ENCODE results near the gene IRX5. TPM values are rescaled to one million over a fixed set of nuclear protein-coding genes. Genes with fewer than 3 reads are reported as not detected.
A peak's percentile ranks its signal among the peaks of the same experiment; 100 is the strongest.

IRX5 gene
- total RNA-seq, 1 donor from 2014 or later, result 2.6 TPM

DNA sequence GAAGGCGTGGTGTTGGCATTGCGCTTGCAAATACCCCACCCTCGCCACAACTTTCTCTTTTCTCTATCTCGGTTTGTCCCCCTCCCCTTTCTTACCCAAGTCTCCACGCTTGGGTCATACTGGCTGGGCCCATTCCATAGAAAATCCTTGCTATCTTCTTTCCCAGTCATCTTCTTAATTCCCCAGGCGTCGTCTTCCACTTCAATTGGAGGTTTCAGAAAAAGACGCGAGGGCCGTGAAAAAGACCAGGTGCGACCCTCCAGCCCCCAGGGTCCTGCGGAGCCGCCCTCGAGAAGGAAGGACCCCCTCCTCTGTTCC is 8.3 kb downstream of the IRX5 start:
- no peaks in the 10 kb centered on the region for H3K9me3 Mint-ChIP-seq (ENCODE audit: unreplicated experiment)
- H3K36me3 Mint-ChIP-seq (ENCODE audit: low read depth, unreplicated experiment), result no peaks in the 10 kb centered on the region
- TF ChIP-seq, protein P1, sequence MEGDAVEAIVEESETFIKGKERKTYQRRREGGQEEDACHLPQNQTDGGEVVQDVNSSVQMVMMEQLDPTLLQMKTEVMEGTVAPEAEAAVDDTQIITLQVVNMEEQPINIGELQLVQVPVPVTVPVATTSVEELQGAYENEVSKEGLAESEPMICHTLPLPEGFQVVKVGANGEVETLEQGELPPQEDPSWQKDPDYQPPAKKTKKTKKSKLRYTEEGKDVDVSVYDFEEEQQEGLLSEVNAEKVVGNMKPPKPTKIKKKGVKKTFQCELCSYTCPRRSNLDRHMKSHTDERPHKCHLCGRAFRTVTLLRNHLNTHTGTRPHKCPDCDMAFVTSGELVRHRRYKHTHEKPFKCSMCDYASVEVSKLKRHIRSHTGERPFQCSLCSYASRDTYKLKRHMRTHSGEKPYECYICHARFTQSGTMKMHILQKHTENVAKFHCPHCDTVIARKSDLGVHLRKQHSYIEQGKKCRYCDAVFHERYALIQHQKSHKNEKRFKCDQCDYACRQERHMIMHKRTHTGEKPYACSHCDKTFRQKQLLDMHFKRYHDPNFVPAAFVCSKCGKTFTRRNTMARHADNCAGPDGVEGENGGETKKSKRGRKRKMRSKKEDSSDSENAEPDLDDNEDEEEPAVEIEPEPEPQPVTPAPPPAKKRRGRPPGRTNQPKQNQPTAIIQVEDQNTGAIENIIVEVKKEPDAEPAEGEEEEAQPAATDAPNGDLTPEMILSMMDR (IDR thresholded peaks at IDR 0.05; ENCODE audit: unreplicated experiment), result no peak
- no peak for DNase-seq (ENCODE audit: low spot score)
- H3K27me3 Mint-ChIP-seq (ENCODE audit: unreplicated experiment), result peaks cover 28% of the 10 kb centered on the region
- peak overlapping the region; percentile 21 for H3K4me3 Mint-ChIP-seq (ENCODE audit: unreplicated experiment)
- no peak overlapping the region for H3K27ac Mint-ChIP-seq (ENCODE audit: unreplicated experiment)
- peaks cover 33% of the 10 kb centered on the region for H3K4me1 Mint-ChIP-seq (ENCODE audit: unreplicated experiment)

DNA sequence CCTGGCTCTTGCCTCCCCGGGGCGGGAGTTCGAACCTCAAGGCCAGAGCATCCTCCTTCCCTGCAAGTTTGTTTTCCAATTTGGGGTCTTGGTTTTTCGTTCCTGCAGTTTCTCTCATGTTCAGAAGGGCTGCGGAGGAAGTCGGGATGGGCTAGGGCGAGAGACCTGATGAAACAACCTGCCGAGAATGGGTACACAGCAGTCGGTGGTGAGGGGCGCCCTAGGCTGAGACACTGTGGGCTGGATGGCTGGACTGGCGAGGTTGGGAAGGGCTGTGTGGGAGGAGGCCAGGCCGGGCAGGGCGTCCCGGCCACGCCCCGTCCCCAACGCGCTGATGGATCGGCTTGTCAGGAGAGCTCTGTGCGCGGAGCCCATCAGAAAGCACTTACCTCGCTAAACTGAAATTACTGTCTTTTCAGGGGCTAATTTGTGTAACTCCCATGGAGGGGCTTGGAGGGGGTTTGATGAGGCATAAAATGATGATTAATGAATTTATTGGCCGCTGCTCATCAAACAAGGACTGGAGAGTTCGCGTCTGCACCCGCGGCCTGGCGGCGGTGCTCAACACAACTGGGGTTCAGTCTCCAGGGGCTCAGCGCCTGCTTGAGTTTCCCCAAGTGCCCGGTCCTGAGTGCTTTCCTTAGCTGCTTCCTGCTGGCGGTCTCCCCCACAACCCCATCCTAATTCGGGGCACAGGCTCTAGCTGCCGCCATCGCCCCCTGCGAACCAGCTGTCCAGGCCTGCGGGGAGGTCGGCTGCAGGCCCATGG is 9.0 kb downstream of the IRX5 start:
- TF ChIP-seq, protein P1 (IDR thresholded peaks at IDR 0.05; ENCODE audit: unreplicated experiment), result no peak
- Mint-ChIP-seq H3K27me3 (ENCODE audit: unreplicated experiment) (peaks cover 24% of the 10 kb centered on the region), H3K27ac (ENCODE audit: unreplicated experiment) (no peak overlapping the region), H3K36me3 (ENCODE audit: low read depth, unreplicated experiment) (no peaks in the 10 kb centered on the region), H3K9me3 (ENCODE audit: unreplicated experiment) (no peaks in the 10 kb centered on the region), H3K4me1 (ENCODE audit: unreplicated experiment) (peaks cover 29% of the 10 kb centered on the region), H3K4me3 (ENCODE audit: unreplicated experiment) (no peak overlapping the region)
- peak; percentile 41 for DNase-seq (ENCODE audit: low spot score)

DNA sequence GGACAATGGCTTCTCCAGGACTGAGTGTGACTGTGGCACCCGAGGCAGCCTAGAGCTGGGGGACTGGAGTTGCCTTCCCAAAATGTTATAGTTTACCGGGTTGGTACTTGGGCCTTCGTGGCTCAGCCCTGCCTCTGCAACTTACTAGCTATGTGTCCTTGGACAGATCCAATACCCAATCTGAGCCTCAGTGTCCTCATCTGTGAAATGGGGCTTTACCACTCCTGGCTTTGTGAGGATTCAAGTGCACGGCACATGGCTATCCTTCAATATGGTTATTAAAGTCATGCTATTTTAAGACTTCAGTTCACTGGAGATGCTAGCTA is 9.6 kb downstream of the IRX5 start:
- H3K4me1 Mint-ChIP-seq (ENCODE audit: unreplicated experiment), result peaks cover 27% of the 10 kb centered on the region
- H3K9me3 Mint-ChIP-seq (ENCODE audit: unreplicated experiment), result no peaks in the 10 kb centered on the region
- peaks cover 25% of the 10 kb centered on the region for H3K27me3 Mint-ChIP-seq (ENCODE audit: unreplicated experiment)
- H3K27ac Mint-ChIP-seq (ENCODE audit: unreplicated experiment), result no peak overlapping the region
- H3K36me3 Mint-ChIP-seq (ENCODE audit: low read depth, unreplicated experiment), result no peaks in the 10 kb centered on the region
- no peak overlapping the region for H3K4me3 Mint-ChIP-seq (ENCODE audit: unreplicated experiment)
- TF ChIP-seq, protein P1 (IDR thresholded peaks at IDR 0.05; ENCODE audit: unreplicated experiment), result no peak
- no peak for DNase-seq (ENCODE audit: low spot score)

DNA sequence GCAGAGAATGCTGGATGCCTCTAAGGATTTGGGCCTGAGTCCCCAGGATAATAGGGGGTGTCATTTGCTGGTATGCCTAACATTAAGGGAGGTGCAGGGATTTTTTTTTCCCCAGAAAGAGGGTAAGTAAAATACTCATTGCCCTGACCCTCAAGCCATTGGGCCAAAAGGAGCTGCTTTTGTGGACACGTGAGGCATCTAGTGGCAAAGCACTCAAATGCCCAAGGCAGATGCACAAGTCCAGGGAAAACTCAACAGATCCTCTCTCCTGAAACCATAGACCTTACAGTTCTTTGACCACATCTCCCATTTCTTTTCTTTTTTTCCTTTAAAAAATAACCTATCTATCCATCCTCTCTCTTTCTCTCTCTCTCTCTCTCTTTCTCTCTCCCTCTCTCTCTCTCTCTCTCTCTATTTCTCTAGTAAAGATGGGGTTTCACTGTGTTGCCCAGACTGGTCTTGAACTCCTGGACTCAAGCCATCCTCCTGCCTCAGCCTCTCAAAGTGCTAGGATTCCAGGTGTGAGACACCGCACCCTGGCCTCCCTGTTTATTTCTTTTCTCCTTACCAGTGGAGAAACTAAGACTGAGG is 11.8 kb downstream of the IRX5 start:
- Mint-ChIP-seq H3K4me1 (ENCODE audit: unreplicated experiment) (peaks cover 20% of the 10 kb centered on the region), H3K27ac (ENCODE audit: unreplicated experiment) (no peak overlapping the region), H3K9me3 (ENCODE audit: unreplicated experiment) (no peaks in the 10 kb centered on the region), H3K36me3 (ENCODE audit: low read depth, unreplicated experiment) (no peaks in the 10 kb centered on the region), H3K4me3 (ENCODE audit: unreplicated experiment) (no peak overlapping the region), H3K27me3 (ENCODE audit: unreplicated experiment) (peaks cover 25% of the 10 kb centered on the region)
- TF ChIP-seq, protein P1 (IDR thresholded peaks at IDR 0.05; ENCODE audit: unreplicated experiment), result no peak
- no peak for DNase-seq (ENCODE audit: low spot score)

DNA sequence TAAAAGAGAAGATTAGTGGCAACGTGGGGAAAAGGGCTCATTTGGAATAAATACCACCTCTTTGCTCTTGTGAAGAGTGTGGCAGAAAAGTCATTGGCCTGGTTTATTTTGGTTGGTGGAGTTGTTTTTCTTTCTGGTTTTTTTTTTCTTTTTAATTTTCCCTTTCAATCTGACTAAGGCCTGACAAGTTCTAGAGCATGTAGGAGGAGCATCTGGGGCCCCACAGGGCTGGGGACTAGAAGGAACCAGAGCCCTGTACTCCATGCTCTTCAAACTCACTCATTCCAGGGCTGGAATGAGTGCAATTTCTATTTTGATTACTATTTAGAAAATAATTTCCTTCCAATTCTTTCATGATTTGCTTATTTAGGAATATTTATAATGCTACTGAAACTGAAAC is 13.3 kb downstream of the IRX5 start:
- TF ChIP-seq, protein P1 (IDR thresholded peaks at IDR 0.05; ENCODE audit: unreplicated experiment), result no peak
- H3K4me1 Mint-ChIP-seq (ENCODE audit: unreplicated experiment), result peaks cover 15% of the 10 kb centered on the region
- no peak for DNase-seq (ENCODE audit: low spot score)
- no peak overlapping the region for H3K4me3 Mint-ChIP-seq (ENCODE audit: unreplicated experiment)
- no peak overlapping the region for H3K27ac Mint-ChIP-seq (ENCODE audit: unreplicated experiment)
- no peaks in the 10 kb centered on the region for H3K9me3 Mint-ChIP-seq (ENCODE audit: unreplicated experiment)
- no peaks in the 10 kb centered on the region for H3K36me3 Mint-ChIP-seq (ENCODE audit: low read depth, unreplicated experiment)
- peaks cover 19% of the 10 kb centered on the region for H3K27me3 Mint-ChIP-seq (ENCODE audit: unreplicated experiment)

Measured in endothelial cell (in vitro differentiated cells).